Lung (tissue), 12 donors: ENCODE measurements around the gene CFB. TPM values are rescaled to one million over a fixed set of nuclear protein-coding genes. Genes with fewer than 3 reads are reported as not detected.
"Not testable (repeated sequence)": the region's sequence is repeated elsewhere in the genome, so short reads cannot be mapped to it uniquely, and the experiment has no call there.

Source experiments
- ATAC-seq: fragments of 200-7000 bp; cut with Tn5 transposase; one replicate; pipeline ENCODE4 v1.9.1; 2020; ENCODE audit warnings: moderate number of reproducible peaks; ENCODE audit not compliant: insufficient read depth, low FRiP score
- DNase-seq, 3 donors: peaks; one replicate each; pipeline ENCODE4 v3.0.0-alpha.2; 2013 to 2017
- H3K27ac ChIP-seq, 2 donors: one replicate each; pipeline ENCODE4 v1.5.1; 2013; ENCODE audit warnings: mild to moderate bottlenecking in 2 of 2, moderate library complexity in 2 of 2, control low read depth in 1 of 2, inconsistent platforms in 1 of 2, low read depth in 1 of 2, low read length in 1 of 2
- H3K27me3 ChIP-seq, 3 donors: one replicate each; pipeline ENCODE4 v1.5.1; 2013; ENCODE audit warnings: low read length in 2 of 3; ENCODE audit not compliant: control insufficient read depth in 3 of 3, insufficient read depth in 3 of 3
- H3K36me3 ChIP-seq, 4 donors: one replicate each; pipeline ENCODE4 v1.5.1; 2013; ENCODE audit warnings: low read length in 4 of 4, mild to moderate bottlenecking in 1 of 4, moderate library complexity in 1 of 4; ENCODE audit not compliant: control insufficient read depth in 4 of 4, insufficient read depth in 4 of 4
- H3K4me1 ChIP-seq, 5 donors: one replicate each; pipeline ENCODE4 v1.5.1; 2013; ENCODE audit warnings: low read length in 5 of 5, mild to moderate bottlenecking in 2 of 5, moderate library complexity in 1 of 5; ENCODE audit not compliant: control insufficient read depth in 5 of 5, insufficient read depth in 5 of 5
- H3K4me3 ChIP-seq: one replicate; pipeline ENCODE4 v1.5.1; 2013; ENCODE audit warnings: mild to moderate bottlenecking, control low read depth, moderate library complexity
- H3K9ac ChIP-seq, 2 donors: one replicate each; pipeline ENCODE4 v1.5.1; 2013; ENCODE audit warnings: low read length in 2 of 2, control low read depth in 1 of 2; ENCODE audit not compliant: insufficient read depth in 1 of 2
- H3K9me3 ChIP-seq, 4 donors: one replicate each; pipeline ENCODE4 v1.5.1; 2013; ENCODE audit warnings: low read length in 3 of 4, mild to moderate bottlenecking in 1 of 4, moderate library complexity in 1 of 4; ENCODE audit not compliant: control insufficient read depth in 4 of 4, insufficient read depth in 3 of 4
- CTCF ChIP-seq: IDR thresholded peaks from 2 replicates; pipeline ENCODE4 v1.5.1; 2012; ENCODE audit warnings: mild to moderate bottlenecking; ENCODE audit errors: control extremely low read depth, extremely low read depth
- WGBS, 2 donors: extraction: QIAGEN DNeasy Blood & Tissue Kit; methylation state at CpG; one replicate each; pipeline ENCODE4 v1.1.7; 2013; 5-methylcytosine and 5-hydroxymethylcytosine counted together
- polyA plus RNA-seq, 2 donors: library from polyadenylated mRNA; stranded (reverse); fragments of 200-250 nt; gene quantifications; one replicate each; pipeline ENCODE4 v1.2.1, GENCODE V29; 2013
- total RNA-seq, 2 donors: library from RNA; depleted of rRNA in 1 of 2; stranded (reverse); fragments of >200 nt in 1 of 2; gene quantifications; one replicate each; pipeline ENCODE4 v1.2.1, GENCODE V29; 2014 to 2021
- donor health status: control.
- donor health status: control.
- donor health status: Bipolar disorder and iron deficiency.
- donor health status: healthy.
- donor health status: DM: yes; HTN: yes; CAD: no.

Gene CFB
- total and polyA plus RNA-seq, 4 donors, result 173 to 297 (median 234) TPM

GRCh38 chr6:31927863-31928671 lies 17.8 kb upstream of the CFB start:
- ATAC-seq (no peak), DNase-seq (no peak)
- WGBS, 2 donors, result 70 to 87% methylated on average over 11 of the region's 11 CpGs
- Histone ChIP-seq H3K9ac (no peak overlapping the region), H3K27ac (peak overlapping the region in 1 of 2 donors; percentile 81), H3K4me3 (peak overlapping the region; percentile 29), H3K4me1 (no peaks in the 10 kb centered on the region), H3K36me3 (no peaks in the 10 kb centered on the region), H3K27me3 (no peaks in the 10 kb centered on the region), H3K9me3 (no peaks in the 10 kb centered on the region)
- no peak for TF ChIP-seq CTCF

- H3K9ac ChIP-seq, result no peak overlapping the region
- no peak for ATAC-seq
- no peaks in the 10 kb centered on the region for H3K9me3 ChIP-seq
- H3K4me3 ChIP-seq, result no peak overlapping the region
- 82 to 85% methylated on average over 9 of the region's 9 CpGs for WGBS, 2 donors
- no peaks in the 10 kb centered on the region for H3K4me1 ChIP-seq
- H3K36me3 ChIP-seq, result no peaks in the 10 kb centered on the region
- no peak for DNase-seq
- H3K27ac ChIP-seq, result no peak overlapping the region
- no peak for TF ChIP-seq CTCF
- H3K27me3 ChIP-seq, result no peaks in the 10 kb centered on the region
Observed at GRCh38 chr6:31928672-31928939, 17.3 kb upstream of the CFB start.

- ATAC-seq (no peak), DNase-seq (no peak)
- 77 to 91% methylated on average over 1 of the region's 1 CpG for WGBS, 2 donors
- Histone ChIP-seq H3K4me1 (no peaks in the 10 kb centered on the region), H3K27me3 (no peaks in the 10 kb centered on the region), H3K36me3 (no peaks in the 10 kb centered on the region), H3K27ac (no peak overlapping the region), H3K9ac (no peak overlapping the region), H3K4me3 (no peak overlapping the region), H3K9me3 (no peaks in the 10 kb centered on the region)
- TF ChIP-seq CTCF, result no peak
Observed at GRCh38 chr6:31930962-31931361, 14.9 kb upstream of the CFB start.

- not testable (repeated sequence) for H3K9ac ChIP-seq, H3K27me3 ChIP-seq, H3K36me3 ChIP-seq, ATAC-seq, H3K4me3 ChIP-seq, H3K4me1 ChIP-seq, H3K27ac ChIP-seq, DNase-seq, H3K9me3 ChIP-seq
- 93 to 94% methylated on average over 15 to 28 of the region's 32 CpGs for WGBS, 2 donors
Observed at GRCh38 chr6:31932137-31932536, 13.8 kb upstream of the CFB start.
